Measurements from ENCODE around the gene PIM3.
"Not testable (repeated sequence)": the region's sequence is repeated elsewhere in the genome, so short reads cannot be mapped to it uniquely, and the experiment has no call there.

PIM3 gene

DNA sequence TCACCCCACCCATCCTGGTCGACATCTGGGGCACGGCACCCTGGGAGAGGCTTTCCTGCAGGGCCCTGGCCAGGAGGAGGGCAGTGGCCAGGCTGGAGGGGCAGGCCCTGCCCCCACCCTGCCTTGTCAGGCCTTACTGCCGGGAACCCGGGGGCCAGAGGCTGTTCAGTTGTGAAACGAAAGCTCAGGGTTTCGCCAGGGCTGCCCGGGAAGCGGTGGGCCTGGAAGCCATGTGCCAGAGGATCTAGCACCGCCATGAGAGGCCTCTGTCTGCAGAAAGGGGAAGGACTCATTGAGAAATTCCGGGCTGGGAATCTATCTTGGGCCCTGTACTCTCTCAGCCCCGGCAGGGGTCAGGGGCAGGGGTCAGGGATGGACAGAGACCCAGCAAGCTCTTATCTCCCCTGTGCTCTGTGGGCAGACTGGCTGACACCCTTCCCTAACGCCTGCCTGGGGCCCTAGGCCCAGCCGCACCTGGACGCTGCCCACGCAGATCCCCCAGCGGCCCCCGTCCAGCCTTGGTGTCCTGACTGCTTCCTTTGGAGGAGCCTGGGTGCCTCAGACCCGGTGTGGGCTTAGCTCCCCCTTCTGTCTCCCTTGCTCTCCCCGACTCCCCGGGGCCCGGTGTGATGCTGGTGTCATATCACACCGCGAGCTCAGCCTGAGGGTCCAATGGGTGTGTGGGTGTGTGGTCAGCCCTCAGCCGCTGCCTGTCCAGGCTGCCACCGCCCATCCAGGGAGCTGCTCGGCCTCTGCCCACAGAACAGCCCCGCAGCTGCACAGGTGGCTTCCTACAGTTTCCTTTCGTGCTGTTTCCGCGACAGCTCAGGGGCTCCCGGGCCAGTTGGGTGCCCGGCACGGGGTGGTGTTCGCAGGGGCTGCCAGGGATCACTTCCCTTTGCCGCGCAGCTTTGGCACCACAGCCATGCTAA, 6.5 kb downstream of the PIM3 start:
- DNase-seq (ENCODE audit: low read depth in 2 of 2): no peak

GRCh38 chr22:49967706-49968208, 7.2 kb downstream of the PIM3 start:
- DNase-seq (ENCODE audit: low read depth in 2 of 2): no peak

DNA sequence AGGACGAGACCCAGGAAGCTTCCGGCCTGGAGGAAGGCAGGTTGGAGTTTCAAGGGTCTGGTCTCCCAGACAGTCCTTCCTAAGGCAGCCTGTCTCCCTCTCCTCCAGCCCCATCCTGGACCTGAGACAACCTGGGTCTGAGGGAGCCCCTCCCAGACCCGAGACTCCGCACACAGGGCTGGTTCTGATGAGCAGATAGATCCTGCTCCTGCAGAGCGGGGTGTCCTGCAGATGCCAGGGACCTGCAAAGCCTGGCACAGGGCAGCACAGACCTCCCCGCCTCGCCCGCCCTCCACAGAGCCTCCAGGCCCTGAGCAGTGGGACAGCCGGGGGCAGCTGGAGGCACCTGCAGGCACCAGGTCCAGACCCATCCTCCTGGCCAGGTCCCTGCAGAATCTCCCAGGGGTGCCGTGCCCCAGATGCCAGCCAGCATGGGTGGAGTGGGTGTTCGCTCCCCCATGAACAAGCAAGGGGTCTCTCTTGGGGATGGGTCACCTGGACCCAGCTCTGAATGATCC, 7.8 kb downstream of the PIM3 start:
- no peak for DNase-seq (ENCODE audit: low read depth in 2 of 2)

DNA sequence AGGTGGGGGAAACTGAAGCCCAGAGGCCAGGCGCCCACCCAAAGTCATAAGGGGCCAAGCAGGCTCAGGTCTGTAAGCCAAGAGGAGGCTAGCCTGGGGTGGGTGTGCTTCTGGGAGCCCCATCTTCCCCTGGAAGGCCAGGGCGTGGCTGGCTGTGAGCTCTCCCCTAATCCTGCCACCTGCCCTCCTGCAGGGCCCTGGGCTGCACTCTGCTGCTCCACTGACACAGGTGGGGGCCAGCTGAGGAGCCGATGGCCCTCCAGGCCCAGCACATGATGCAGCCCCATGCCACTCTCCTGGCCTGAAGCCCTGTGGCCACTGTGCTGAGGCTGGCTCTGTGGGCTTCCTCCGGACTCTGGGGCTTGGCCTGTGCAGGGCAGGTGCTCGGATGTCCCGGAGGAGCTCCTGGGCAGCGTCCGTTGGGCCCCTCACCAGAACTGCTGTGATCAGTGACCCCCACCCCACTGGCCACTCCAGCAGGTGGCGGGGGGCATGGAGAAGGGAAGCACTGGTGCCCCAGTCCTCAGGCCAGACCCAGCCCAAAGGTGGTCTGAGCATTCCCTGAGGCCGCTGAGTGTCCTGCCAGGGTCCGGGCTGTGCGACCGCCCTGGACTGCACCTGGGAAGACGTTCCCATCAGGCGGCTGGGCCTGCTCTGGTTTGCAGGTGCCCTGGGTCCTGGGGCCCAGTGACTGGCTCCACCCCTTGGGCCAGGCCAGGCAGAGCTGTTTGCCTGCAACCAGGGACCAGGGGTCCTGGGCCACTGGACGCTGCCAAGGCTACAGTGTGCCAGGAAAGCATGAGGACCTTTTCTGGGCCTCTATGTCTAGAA, 8.5 kb downstream of the PIM3 start:
- no peak for DNase-seq (ENCODE audit: low read depth in 2 of 2)

GRCh38 chr22:49969751-49970527, 9.4 kb downstream of the PIM3 start:
- DNase-seq (ENCODE audit: low read depth in 2 of 2): no peak

DNA sequence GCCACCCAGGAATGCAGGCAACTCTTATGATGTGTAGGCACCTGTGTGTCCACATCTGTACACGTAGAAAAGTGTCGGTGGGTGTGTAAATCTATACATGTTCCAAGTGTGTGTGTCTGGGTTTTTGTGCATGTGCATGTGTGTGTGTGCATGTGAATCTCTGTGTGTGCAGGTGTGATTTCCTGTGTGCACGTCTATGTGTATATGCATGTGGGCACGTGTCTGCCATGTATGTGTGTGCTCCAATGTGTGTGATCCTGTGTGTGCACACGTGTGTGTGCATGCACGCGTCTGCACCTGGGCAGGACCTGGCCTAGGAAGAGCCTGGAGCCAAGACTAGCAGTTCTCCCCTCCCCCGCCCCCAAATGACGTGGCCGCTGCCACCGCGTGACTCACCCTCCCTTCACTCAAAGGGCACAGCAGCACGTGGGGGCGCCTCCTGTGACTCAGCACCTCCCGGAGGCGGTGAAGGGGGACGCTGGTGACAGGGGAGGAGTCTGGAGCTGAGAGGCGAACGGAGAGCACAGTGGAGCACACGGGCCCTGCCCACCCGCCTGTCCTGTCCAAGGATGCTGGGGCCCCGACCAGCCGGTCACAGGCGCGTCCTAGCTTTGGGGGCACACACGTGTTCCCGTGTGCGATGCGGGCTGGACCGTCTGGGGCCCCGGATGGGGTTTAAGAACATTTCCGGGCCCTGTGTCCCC, 10.1 kb downstream of the PIM3 start:
- DNase-seq (ENCODE audit: low read depth in 2 of 2): peak; percentile 96 to 97

DNA sequence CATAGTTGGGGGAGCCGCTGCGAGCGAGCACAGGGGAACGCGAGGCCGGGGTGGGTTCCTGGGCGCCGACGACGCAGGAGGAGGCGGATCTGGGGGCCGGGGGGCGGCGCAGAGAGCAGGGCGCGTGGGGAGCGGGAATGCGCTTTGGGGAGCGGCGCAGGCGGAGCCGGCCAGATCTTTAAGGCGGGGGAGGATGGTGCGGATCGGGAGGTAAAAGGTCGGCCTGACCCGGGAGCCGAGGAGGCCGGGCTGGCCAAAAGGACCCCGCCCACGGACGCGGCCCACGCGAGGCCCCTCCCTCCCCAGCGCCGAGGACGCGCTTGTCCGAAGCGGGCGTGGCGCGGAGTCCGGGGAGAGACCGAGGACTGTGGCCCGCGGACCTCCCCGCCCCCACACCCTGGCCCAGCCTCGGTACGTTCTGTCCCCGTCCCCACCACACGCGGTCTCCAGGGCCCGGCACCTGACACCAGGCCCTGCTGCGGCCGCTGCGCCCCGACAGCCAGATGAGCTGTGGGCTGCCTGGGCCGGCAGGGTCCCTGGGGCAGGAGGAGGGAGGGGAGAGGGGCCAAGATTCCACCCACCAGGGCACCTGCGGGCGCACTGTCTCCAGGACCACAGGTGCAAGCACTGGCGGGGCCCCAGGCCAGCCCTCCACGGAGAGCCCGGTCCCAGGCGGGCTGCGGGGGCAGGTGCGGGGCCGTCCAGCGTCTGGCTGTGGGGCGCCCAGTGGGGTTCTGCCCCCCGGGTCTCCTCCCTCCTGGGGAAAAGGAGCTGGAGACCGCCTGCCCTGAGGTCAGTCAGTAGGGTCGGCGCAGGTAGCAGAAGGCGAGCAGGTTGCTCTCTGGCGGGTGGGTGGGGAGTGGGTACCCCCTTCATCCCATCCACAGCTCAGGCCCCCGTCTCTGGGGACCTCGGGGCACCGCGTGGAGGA, 10.9 kb downstream of the PIM3 start:
- DNase-seq (ENCODE audit: low read depth in 2 of 2): peak; percentile 72 to 80

DNA sequence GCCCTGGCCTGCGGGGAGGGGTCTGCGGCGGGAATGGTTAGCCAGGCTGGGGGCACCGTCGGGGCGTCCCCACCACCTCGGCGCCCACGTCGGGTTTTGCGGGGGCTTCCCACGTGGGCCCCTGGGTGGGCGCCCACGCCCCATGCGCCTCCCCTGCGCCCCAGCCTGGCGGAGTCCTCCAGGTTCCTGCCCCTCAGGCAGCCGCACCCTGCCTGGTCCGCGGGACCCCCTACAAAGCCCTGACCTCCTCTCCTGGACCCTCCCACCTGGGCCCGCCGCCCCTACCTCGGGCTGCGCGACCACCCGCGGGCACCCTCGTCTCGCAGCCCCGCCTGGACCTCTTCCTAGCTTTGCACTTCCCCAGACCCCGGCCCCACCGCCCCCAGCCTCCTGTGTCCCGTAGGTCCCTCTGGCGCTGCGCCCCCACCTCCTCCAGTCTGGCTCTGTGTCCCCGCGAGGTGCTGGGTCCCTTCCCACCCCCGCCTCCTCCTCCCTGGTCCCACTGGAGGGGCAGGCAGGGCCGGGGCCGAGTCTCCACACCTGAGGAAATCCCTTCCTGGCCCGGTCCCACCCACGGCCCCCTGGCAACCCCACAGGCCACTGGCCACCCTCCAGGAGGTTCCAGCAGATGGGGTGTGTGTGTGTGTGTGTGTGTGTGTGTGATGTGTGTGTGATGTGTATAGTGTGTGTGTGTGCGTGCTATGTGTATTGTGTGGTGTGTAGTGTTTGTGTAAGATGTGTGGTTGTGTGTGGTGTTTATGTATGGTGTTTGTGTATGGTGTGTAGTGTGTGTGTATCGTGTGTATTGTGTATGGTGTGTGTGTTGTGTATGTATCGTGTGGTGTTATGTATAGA, 11.8 kb downstream of the PIM3 start:
- peak in 1 of 2 donors; percentile 48 for DNase-seq (ENCODE audit: low read depth in 2 of 2)

DNA sequence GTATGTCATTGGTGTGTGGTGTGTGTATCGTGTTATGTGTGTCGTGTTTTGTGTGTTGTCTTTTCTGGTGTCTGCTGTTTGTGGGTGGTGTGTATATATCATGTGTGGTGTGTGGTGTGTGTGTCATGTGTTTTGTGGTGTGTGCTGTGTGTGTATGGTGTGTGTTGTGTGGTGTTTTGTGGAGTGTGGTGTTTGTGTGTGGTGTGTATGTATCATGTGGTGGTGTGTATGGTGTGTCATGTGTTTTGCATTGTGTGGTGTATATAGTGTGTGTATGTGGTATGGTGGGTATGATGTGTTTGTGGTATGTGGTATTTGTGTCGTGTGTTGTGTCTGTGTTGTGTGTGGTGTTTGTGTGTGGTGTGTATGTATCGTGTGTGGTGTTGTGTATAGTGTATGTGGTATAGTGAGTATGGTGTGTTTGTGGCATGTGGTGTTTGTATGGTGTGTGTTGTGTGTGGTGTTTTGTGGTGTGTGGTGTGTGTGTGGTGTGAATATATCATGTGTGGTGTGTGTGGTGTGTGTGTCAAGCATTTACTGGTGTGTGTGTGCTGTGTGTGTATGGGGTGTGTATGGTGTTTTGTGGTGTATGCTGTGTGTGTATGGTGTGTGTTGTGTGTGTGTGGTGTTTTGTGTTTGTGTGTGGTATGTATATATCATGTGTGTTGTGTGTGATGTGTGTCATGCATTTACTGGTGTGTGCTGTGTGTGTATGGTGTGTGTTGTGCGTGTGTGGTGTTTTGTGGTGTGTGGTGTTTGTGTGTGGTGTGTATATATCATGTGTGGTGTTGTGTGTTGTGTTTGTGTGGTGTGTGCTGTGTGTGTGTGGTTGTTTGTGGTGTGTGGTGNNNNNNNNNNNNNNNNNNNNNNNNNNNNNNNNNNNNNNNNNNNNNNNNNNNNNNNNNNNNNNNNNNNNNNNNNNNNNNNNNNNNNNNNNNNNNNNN, 12.7 kb downstream of the PIM3 start:
- no peak for DNase-seq (ENCODE audit: low read depth in 2 of 2)

DNA sequence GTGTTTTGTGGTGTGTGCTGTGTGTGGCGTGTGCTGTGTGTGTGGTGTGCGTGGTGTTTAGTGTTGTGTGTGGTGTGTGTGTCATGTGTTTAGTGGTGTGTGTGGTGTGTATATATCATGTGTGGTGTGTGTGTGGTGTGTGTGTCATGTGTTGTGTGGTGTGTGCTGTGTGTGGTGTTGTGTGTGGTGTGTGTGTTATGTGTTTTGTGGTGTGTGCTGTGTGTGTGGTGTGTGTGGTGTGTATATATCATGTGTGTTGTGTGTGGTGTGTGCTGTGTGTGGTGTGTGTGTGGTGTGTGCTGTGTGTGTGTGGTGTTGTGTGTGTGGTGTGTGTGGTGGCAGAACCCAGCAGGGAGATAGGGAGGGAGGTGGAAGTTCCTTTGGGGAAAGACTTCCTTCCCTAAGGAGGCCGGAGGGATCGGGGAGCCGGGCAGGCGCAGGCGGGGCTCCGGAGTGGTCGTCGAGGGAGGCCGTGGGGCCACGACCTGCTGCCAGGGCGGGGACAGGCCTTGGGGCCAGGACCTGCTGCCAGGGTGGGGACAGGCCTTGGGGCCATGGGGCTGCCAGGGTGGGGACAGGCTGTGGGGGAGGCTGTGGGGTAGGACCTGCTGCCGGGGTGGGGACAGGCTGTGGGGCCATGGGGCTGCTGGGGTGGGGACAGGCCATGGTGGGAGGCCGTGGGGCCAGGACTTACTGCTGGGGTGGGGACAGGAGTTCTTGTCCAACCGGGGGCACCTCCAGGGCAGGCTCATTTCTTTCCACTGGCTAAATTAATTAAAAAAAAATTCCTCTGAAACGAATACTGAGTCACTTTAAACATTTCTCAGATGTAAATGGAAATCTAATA, 15.2 kb downstream of the PIM3 start:
- peak in 1 of 2 donors; percentile 58 for DNase-seq (ENCODE audit: low read depth in 2 of 2)

DNA sequence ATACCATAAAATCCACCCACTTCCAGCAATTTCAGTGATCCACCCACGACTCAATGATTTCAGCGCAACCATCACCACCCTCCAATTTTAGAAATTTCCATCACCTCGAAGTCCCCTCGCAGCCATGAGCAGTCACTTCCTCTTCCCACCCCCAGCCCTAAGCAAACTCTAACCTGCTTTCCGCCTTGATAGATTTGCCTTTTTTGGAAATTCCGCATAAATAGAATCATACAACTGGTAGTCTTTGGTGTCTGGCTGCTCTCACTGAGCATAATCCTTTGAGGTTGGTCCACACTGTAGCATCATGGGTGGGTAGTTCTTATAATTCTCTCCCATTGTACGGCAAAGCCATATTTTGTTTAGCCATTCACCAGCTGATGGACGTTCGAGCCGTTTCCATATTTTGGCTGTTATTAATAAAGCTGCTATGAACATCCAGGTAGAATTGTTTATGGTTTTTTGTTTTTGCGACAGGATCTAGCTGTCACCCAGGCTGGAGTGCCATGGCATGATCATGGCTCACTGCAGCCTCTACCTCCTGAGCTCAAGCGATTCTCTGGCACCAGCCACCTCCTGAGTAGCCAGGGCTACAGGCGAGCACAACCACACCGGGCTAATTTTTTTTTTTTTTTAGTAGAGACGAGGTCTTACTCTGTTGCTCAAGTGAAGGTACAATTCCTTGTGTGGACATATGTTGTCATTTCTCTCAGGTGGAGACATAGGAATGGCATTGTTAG, 16.0 kb downstream of the PIM3 start:
- DNase-seq (ENCODE audit: low read depth in 2 of 2): peak; percentile 62 to 73

- DNase-seq (ENCODE audit: low read depth in 2 of 2): no peak
These were observed 17.0 kb downstream of the PIM3 start for GRCh38 chr22:49977578-49977977.

GRCh38 chr22:49979587-49980264, 19.2 kb downstream of the PIM3 start:
- no peak for DNase-seq (ENCODE audit: low read depth in 2 of 2)

- DNase-seq (ENCODE audit: low read depth in 2 of 2): not testable (repeated sequence)
These were observed 21.2 kb downstream of the PIM3 start for GRCh38 chr22:49981799-49982198.

All from stimulated activated CD8-positive, alpha-beta memory T cell treated with anti-CD3 and anti-CD28 coated beads, Interleukin-7, amount 100 ng/mL, for 4 hours (primary cell).